Kidney (tissue), 14 donors: Measurements from ENCODE around the gene GPC5. TPM values are rescaled to one million over a fixed set of nuclear protein-coding genes. Genes with fewer than 3 reads are reported as not detected.
"Not testable (repeated sequence)": the region's sequence is repeated elsewhere in the genome, so short reads cannot be mapped to it uniquely, and the experiment has no call there.

Experiments
- DNase-seq, 5 donors: peaks; one replicate each; pipeline ENCODE4 v3.0.0-alpha.2; 2013 to 2020
- FAIRE-seq: peaks from 2 replicates; lab custom pipeline; 2012; peaks lifted over from hg19 to GRCh38; lab: Jason Lieb, UNC
- H3K27ac ChIP-seq, 2 donors: one replicate each; pipeline ENCODE4 v1.7.0; 2013; ENCODE audit warnings: low read depth in 2 of 2, low read length in 2 of 2, inconsistent platforms in 1 of 2
- H3K27me3 ChIP-seq: one replicate; pipeline ENCODE4 v1.7.1; 2013; ENCODE audit warnings: low read length, inconsistent platforms; ENCODE audit not compliant: control insufficient read depth, insufficient read depth
- H3K36me3 ChIP-seq, 3 donors: one replicate each; pipeline versions ENCODE4 v1.7.0 to v1.7.1; 2013; ENCODE audit warnings: low read length in 3 of 3, control low read depth in 1 of 3, inconsistent platforms in 1 of 3; ENCODE audit not compliant: insufficient read depth in 3 of 3, control insufficient read depth in 2 of 3
- H3K4me1 ChIP-seq, 3 donors: one replicate each; pipeline versions ENCODE4 v1.7.0 to v1.7.1; 2013; ENCODE audit warnings: low read length in 3 of 3, inconsistent platforms in 1 of 3, low read depth in 1 of 3; ENCODE audit not compliant: control insufficient read depth in 2 of 3, insufficient read depth in 2 of 3
- H3K4me3 ChIP-seq, 3 donors: one replicate each; pipeline versions ENCODE4 v1.7.0 to v1.8.1; 2013; ENCODE audit warnings: low read length in 3 of 3, control low read depth in 1 of 3, inconsistent platforms in 1 of 3
- H3K9ac ChIP-seq, 3 donors: one replicate each; pipeline versions ENCODE4 v1.7.0 to v1.7.1; 2013; ENCODE audit warnings: low read length in 3 of 3, control low read depth in 1 of 3, inconsistent platforms in 1 of 3
- H3K9me3 ChIP-seq, 3 donors: one replicate each; pipeline versions ENCODE4 v1.7.0 to v1.7.1; 2013; ENCODE audit warnings: low read length in 3 of 3, control low read depth in 1 of 3, inconsistent platforms in 1 of 3; ENCODE audit not compliant: control insufficient read depth in 2 of 3, insufficient read depth in 1 of 3
- CTCF ChIP-seq: IDR thresholded peaks from 3 replicates; pipeline ENCODE4 v1.5.1; 2012; ENCODE audit warnings: mild to moderate bottlenecking, moderate library complexity, borderline replicate concordance; ENCODE audit not compliant: insufficient read depth; ENCODE audit errors: extremely low read depth
- intact Hi-C: fragments of 100-400 bp; cut with DNase I; formaldehyde crosslinking; loops from one replicate; pipeline ENCODE4 v1.11.1; 2022
- polyA plus RNA-seq: library from polyadenylated mRNA; stranded (reverse); fragments of 350-450 nt; fragmentation: Illumina TruSeq; extraction: RNeasy Lipid Tissue Mini Kit (QIAGEN cat#74804); gene quantifications from one replicate; pipeline ENCODE4 v1.2.3, GENCODE V29; 2014; ENCODE audit warnings: low read depth, low replicate concordance; ENCODE audit not compliant: insufficient read depth
- total RNA-seq: library from RNA; stranded (reverse); fragmentation: NEBNext Ultra II Directional; extraction: Animal tissue kit (Norgen Biotek cat#: 25700); gene quantifications from one replicate; pipeline ENCODE4 v1.2.1, GENCODE V29; 2021
- donor health status: control.
- donor health status: control.
- donor health status: control.
- donor health status: control.
- donor health status: control.
- donor health status: DM: yes; HTN: yes; CAD: no.
- donor health status: Normal renal cell carcinoma (clear cell type).

Gene GPC5
- total and polyA plus RNA-seq, 2 donors from 2014 or later = 0.47 to 6.8 TPM

GRCh38 chr13:92272177-92272576, 873.8 kb downstream of the GPC5 start:
- no peak overlapping the region for H3K4me3 ChIP-seq
- FAIRE-seq (no peak), DNase-seq (no peak)
- no peak overlapping the region for H3K9ac ChIP-seq
- no peaks in the 10 kb centered on the region for H3K36me3 ChIP-seq
- no peak overlapping the region for H3K27ac ChIP-seq
- intact Hi-C loops = no loop called here
- H3K9me3 ChIP-seq = no peaks in the 10 kb centered on the region
- H3K4me1 ChIP-seq = no peaks in the 10 kb centered on the region
- TF ChIP-seq CTCF = no peak
- no peaks in the 10 kb centered on the region for H3K27me3 ChIP-seq

- H3K4me1 ChIP-seq, H3K9ac ChIP-seq, DNase-seq, H3K27me3 ChIP-seq, H3K36me3 ChIP-seq, H3K27ac ChIP-seq, H3K4me3 ChIP-seq, intact Hi-C loops, H3K9me3 ChIP-seq, FAIRE-seq: not testable (repeated sequence)
Observed at GRCh38 chr13:92280986-92281385, 882.6 kb downstream of the GPC5 start.

GRCh38 chr13:92290718-92291307, 892.4 kb downstream of the GPC5 start:
- H3K9ac ChIP-seq, H3K27me3 ChIP-seq, H3K9me3 ChIP-seq, FAIRE-seq, H3K4me1 ChIP-seq, H3K27ac ChIP-seq, intact Hi-C loops, DNase-seq, H3K36me3 ChIP-seq, H3K4me3 ChIP-seq: not testable (repeated sequence)

- H3K27me3 ChIP-seq, H3K4me3 ChIP-seq, H3K9ac ChIP-seq, intact Hi-C loops, H3K9me3 ChIP-seq, H3K36me3 ChIP-seq, FAIRE-seq, H3K4me1 ChIP-seq, H3K27ac ChIP-seq, DNase-seq: not testable (repeated sequence)
Observed at GRCh38 chr13:92294533-92294932, 896.1 kb downstream of the GPC5 start.

GRCh38 chr13:92296154-92296671, 897.8 kb downstream of the GPC5 start:
- DNase-seq, intact Hi-C loops, H3K9me3 ChIP-seq, H3K4me3 ChIP-seq, H3K36me3 ChIP-seq, H3K4me1 ChIP-seq, FAIRE-seq, H3K27ac ChIP-seq, H3K9ac ChIP-seq, H3K27me3 ChIP-seq: not testable (repeated sequence)
